GM12878 (cell line): ENCODE measurements around the gene CAPS. TPM values are rescaled to one million over a fixed set of nuclear protein-coding genes. Genes with fewer than 3 reads are reported as not detected.

Source experiments
- ASH2L ChIP-seq: fragments of 300-600, 200-600 bp; sonication (generic); IDR thresholded peaks from 2 replicates; pipeline ENCODE4 v1.6.1; 2017; ENCODE audit warnings: low read depth, mild to moderate bottlenecking, borderline replicate concordance
- BMI1 ChIP-seq: fragments of 450-650 bp; IDR thresholded peaks from 2 replicates; pipeline ENCODE4 v1.6.1; 2016; ENCODE audit warnings: mild to moderate bottlenecking, moderate library complexity, borderline replicate concordance
- BRCA1 ChIP-seq: IDR thresholded peaks from 2 replicates; pipeline ENCODE4 v1.6.1; 2011; ENCODE audit warnings: low read depth, low read length, improper control_type of control experiment
- GATAD2B ChIP-seq: fragments of 450-650 bp; conservative IDR thresholded peaks from 2 replicates; pipeline ENCODE4 v1.6.1; 2017; ENCODE audit warnings: low read depth, mild to moderate bottlenecking, moderate library complexity
- MYC ChIP-seq: IDR thresholded peaks from 2 replicates; pipeline ENCODE4 v1.6.1; 2011; ENCODE audit warnings: mild to moderate bottlenecking, low read length, moderate library complexity, inconsistent platforms; ENCODE audit not compliant: insufficient read depth, insufficient replicate concordance, insufficient read length, severe bottlenecking
- SP1 ChIP-seq: IDR thresholded peaks from one replicate; pipeline ENCODE4 v1.6.1; 2011; ENCODE audit warnings: low read depth, low read length
- polyA plus RNA-seq, 11 experiments: library from polyadenylated mRNA; depleted of rRNA in 4 of 11; unstranded in 6 of 11; stranded (reverse) in 5 of 11; fragments of >200 nt; fragmentation: Nextera tagmentation in 4 of 11; fragmentation: Illumina TruSeq in 1 of 11; extraction: Ambion mirVana in 4 of 11; extraction: Trizol in 1 of 11; gene quantifications; 1 replicate in 1 of 11; 2 replicates in 10 of 11; pipeline versions ENCODE4 v1.2.1 to v1.2.3, GENCODE V29; 2011 to 2016; ENCODE audit warnings: inconsistent platforms in 2 of 11, missing spikeins in 2 of 11, low read depth in 1 of 11
- total RNA-seq, 4 experiments: library from RNA; depleted of rRNA in 3 of 4; stranded (reverse); fragments of >200 nt in 3 of 4; fragmentation: Illumina TruSeq in 1 of 4; extraction: Trizol in 1 of 4; gene quantifications; 2 replicates each; pipeline versions ENCODE4 v1.2.1 to v1.2.3, GENCODE V29; 2013 to 2021
- TF ChIP-seq, protein P1 (sequence below): fragments of 450-650 bp; formaldehyde crosslinking; IDR thresholded peaks from 2 replicates; pipeline ENCODE4 v1.4.0; 2020; ENCODE audit warnings: mild to moderate bottlenecking, moderate library complexity
- TF ChIP-seq, protein P2 (sequence below): fragments of 150-350 bp; IDR thresholded peaks from 2 replicates; pipeline ENCODE4 v1.6.1; 2014; ENCODE audit warnings: mild to moderate bottlenecking, low read depth, low read length
- TF ChIP-seq, protein P3 (sequence below): fragments of 450-650 bp; formaldehyde crosslinking; IDR thresholded peaks from 2 replicates; pipeline ENCODE4 v1.4.0; 2022; ENCODE audit warnings: mild to moderate bottlenecking, moderate library complexity
- TF ChIP-seq, protein P4 (sequence below): fragments of 450-650 bp; IDR thresholded peaks from 2 replicates; pipeline ENCODE4 v1.6.1; 2017; ENCODE audit warnings: mild to moderate bottlenecking, moderate library complexity
- TF ChIP-seq, protein P5 (sequence below): fragments of 450-650 bp; IDR thresholded peaks from 2 replicates; pipeline ENCODE4 v1.6.1; 2017; ENCODE audit warnings: mild to moderate bottlenecking, low read depth, inconsistent platforms; ENCODE audit not compliant: poor library complexity, severe bottlenecking

Gene CAPS
- total and polyA plus RNA-seq, 10 of the 15 experiments (the other 5 are each of a cell fraction or from before 2014, with no cell fraction given) = 0.09 to 6.9 (median 2.9) TPM

DNA sequence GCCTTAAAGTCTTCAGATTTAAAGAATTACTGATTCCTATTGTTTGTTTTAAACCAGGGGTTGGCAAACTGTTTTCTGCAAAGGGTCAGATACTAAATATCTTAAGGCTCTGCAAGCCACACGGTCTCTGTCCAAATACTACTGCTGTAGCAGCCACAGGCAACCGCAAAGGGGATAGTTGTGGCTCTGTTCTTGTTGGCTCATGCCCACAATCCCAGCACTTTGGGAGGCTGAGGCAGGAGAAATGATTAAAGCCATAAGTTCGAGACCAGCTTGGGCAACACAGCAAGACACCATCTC, 41.5 kb downstream of the CAPS start (continued):
- TF ChIP-seq, protein P1, sequence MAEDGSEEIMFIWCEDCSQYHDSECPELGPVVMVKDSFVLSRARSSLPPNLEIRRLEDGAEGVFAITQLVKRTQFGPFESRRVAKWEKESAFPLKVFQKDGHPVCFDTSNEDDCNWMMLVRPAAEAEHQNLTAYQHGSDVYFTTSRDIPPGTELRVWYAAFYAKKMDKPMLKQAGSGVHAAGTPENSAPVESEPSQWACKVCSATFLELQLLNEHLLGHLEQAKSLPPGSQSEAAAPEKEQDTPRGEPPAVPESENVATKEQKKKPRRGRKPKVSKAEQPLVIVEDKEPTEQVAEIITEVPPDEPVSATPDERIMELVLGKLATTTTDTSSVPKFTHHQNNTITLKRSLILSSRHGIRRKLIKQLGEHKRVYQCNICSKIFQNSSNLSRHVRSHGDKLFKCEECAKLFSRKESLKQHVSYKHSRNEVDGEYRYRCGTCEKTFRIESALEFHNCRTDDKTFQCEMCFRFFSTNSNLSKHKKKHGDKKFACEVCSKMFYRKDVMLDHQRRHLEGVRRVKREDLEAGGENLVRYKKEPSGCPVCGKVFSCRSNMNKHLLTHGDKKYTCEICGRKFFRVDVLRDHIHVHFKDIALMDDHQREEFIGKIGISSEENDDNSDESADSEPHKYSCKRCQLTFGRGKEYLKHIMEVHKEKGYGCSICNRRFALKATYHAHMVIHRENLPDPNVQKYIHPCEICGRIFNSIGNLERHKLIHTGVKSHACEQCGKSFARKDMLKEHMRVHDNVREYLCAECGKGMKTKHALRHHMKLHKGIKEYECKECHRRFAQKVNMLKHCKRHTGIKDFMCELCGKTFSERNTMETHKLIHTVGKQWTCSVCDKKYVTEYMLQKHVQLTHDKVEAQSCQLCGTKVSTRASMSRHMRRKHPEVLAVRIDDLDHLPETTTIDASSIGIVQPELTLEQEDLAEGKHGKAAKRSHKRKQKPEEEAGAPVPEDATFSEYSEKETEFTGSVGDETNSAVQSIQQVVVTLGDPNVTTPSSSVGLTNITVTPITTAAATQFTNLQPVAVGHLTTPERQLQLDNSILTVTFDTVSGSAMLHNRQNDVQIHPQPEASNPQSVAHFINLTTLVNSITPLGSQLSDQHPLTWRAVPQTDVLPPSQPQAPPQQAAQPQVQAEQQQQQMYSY (CRISPR knock-in tag) = no peak
- TF ChIP-seq BRCA1 (no peak), SP1 (no peak), ASH2L (no peak), BMI1 (no peak), GATAD2B (no peak), MYC (no peak)
- TF ChIP-seq, protein P2, sequence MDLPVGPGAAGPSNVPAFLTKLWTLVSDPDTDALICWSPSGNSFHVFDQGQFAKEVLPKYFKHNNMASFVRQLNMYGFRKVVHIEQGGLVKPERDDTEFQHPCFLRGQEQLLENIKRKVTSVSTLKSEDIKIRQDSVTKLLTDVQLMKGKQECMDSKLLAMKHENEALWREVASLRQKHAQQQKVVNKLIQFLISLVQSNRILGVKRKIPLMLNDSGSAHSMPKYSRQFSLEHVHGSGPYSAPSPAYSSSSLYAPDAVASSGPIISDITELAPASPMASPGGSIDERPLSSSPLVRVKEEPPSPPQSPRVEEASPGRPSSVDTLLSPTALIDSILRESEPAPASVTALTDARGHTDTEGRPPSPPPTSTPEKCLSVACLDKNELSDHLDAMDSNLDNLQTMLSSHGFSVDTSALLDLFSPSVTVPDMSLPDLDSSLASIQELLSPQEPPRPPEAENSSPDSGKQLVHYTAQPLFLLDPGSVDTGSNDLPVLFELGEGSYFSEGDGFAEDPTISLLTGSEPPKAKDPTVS = no peak
- TF ChIP-seq, protein P3, sequence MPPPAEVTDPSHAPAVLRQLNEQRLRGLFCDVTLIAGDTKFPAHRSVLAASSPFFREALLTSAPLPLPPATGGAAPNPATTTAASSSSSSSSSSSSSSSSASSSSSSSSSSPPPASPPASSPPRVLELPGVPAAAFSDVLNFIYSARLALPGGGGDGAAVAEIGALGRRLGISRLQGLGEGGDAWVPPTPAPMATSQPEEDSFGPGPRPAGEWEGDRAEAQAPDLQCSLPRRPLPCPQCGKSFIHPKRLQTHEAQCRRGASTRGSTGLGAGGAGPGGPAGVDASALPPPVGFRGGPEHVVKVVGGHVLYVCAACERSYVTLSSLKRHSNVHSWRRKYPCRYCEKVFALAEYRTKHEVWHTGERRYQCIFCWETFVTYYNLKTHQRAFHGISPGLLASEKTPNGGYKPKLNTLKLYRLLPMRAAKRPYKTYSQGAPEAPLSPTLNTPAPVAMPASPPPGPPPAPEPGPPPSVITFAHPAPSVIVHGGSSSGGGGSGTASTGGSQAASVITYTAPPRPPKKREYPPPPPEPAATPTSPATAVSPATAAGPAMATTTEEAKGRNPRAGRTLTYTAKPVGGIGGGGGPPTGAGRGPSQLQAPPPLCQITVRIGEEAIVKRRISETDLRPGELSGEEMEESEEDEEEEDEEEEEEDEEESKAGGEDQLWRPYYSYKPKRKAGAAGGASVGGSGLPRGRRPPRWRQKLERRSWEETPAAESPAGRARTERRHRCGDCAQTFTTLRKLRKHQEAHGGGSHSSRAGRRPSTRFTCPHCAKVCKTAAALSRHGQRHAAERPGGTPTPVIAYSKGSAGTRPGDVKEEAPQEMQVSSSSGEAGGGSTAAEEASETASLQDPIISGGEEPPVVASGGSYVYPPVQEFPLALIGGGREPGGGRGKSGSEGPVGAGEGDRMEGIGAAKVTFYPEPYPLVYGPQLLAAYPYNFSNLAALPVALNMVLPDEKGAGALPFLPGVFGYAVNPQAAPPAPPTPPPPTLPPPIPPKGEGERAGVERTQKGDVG (CRISPR knock-in tag) = no peak
- TF ChIP-seq, protein P4, sequence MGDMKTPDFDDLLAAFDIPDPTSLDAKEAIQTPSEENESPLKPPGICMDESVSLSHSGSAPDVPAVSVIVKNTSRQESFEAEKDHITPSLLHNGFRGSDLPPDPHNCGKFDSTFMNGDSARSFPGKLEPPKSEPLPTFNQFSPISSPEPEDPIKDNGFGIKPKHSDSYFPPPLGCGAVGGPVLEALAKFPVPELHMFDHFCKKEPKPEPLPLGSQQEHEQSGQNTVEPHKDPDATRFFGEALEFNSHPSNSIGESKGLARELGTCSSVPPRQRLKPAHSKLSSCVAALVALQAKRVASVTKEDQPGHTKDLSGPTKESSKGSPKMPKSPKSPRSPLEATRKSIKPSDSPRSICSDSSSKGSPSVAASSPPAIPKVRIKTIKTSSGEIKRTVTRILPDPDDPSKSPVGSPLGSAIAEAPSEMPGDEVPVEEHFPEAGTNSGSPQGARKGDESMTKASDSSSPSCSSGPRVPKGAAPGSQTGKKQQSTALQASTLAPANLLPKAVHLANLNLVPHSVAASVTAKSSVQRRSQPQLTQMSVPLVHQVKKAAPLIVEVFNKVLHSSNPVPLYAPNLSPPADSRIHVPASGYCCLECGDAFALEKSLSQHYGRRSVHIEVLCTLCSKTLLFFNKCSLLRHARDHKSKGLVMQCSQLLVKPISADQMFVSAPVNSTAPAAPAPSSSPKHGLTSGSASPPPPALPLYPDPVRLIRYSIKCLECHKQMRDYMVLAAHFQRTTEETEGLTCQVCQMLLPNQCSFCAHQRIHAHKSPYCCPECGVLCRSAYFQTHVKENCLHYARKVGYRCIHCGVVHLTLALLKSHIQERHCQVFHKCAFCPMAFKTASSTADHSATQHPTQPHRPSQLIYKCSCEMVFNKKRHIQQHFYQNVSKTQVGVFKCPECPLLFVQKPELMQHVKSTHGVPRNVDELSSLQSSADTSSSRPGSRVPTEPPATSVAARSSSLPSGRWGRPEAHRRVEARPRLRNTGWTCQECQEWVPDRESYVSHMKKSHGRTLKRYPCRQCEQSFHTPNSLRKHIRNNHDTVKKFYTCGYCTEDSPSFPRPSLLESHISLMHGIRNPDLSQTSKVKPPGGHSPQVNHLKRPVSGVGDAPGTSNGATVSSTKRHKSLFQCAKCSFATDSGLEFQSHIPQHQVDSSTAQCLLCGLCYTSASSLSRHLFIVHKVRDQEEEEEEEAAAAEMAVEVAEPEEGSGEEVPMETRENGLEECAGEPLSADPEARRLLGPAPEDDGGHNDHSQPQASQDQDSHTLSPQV = no peak
- TF ChIP-seq, protein P5, sequence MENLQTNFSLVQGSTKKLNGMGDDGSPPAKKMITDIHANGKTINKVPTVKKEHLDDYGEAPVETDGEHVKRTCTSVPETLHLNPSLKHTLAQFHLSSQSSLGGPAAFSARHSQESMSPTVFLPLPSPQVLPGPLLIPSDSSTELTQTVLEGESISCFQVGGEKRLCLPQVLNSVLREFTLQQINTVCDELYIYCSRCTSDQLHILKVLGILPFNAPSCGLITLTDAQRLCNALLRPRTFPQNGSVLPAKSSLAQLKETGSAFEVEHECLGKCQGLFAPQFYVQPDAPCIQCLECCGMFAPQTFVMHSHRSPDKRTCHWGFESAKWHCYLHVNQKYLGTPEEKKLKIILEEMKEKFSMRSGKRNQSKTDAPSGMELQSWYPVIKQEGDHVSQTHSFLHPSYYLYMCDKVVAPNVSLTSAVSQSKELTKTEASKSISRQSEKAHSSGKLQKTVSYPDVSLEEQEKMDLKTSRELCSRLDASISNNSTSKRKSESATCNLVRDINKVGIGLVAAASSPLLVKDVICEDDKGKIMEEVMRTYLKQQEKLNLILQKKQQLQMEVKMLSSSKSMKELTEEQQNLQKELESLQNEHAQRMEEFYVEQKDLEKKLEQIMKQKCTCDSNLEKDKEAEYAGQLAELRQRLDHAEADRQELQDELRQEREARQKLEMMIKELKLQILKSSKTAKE = no peak
